HCT116 (cell line): Measurements from ENCODE around the gene UBXN11.

Source experiments
- CBX3 ChIP-seq: IDR thresholded peaks from 2 replicates; pipeline ENCODE4 v1.6.1; 2012; ENCODE audit warnings: low read depth
- CEBPB ChIP-seq: IDR thresholded peaks from 2 replicates; pipeline ENCODE4 v1.6.1; 2012; ENCODE audit warnings: low read depth
- EZH2 ChIP-seq: fragments of 200-600 bp; sonication (generic); IDR thresholded peaks from 2 replicates; pipeline ENCODE4 v1.6.1; 2017; ENCODE audit warnings: antibody characterized with exemption, mixed run types
- EZH2phosphoT487 ChIP-seq: fragments of 200-600 bp; IDR thresholded peaks from 2 replicates; pipeline ENCODE4 v1.6.1; 2018; ENCODE audit warnings: antibody characterized with exemption, borderline replicate concordance
- POLR2A ChIP-seq: IDR thresholded peaks from 2 replicates; pipeline ENCODE4 v1.7.0; 2011; ENCODE audit warnings: borderline replicate concordance; ENCODE audit not compliant: insufficient read depth, insufficient read length; ENCODE audit errors: extremely low read depth
- POLR2AphosphoS5 ChIP-seq: IDR thresholded peaks from 2 replicates; pipeline ENCODE4 v1.6.1; 2011; ENCODE audit warnings: mild to moderate bottlenecking, low read depth, low read length, moderate library complexity
- RAD21 ChIP-seq: IDR thresholded peaks from 2 replicates; pipeline ENCODE4 v1.6.1; 2012; ENCODE audit warnings: low read depth, mild to moderate bottlenecking
- SIN3A ChIP-seq: IDR thresholded peaks from 2 replicates; pipeline ENCODE4 v1.6.1; 2012; ENCODE audit warnings: low read depth
- YY1 ChIP-seq: IDR thresholded peaks from 2 replicates; pipeline ENCODE4 v1.6.1; 2011; ENCODE audit warnings: low read length, low read depth, moderate library complexity, mild to moderate bottlenecking; ENCODE audit not compliant: insufficient replicate concordance; ENCODE audit errors: extremely low read depth
- ZNF274 ChIP-seq: fragments of 200-500 bp; sonication (Bioruptor generic); IDR thresholded peaks from 2 replicates; pipeline ENCODE4 v1.6.1; 2014; ENCODE audit warnings: mild to moderate bottlenecking, low read depth, low read length, inconsistent platforms
- TF ChIP-seq, protein P1 (sequence below), 3 experiments: fragments of 200-600 bp in 1 of 3; sonication (generic) in 1 of 3; IDR thresholded peaks in 2 of 3; conservative IDR thresholded peaks in 1 of 3; 2 replicates each; pipeline ENCODE4 v1.5.1; 2012 to 2017; ENCODE audit warnings: low read depth in 2 of 3, low read length in 2 of 3, antibody characterized with exemption in 1 of 3, borderline replicate concordance in 1 of 3, control low read depth in 1 of 3, mild to moderate bottlenecking in 1 of 3, mixed read lengths in 1 of 3, mixed run types in 1 of 3, moderate library complexity in 1 of 3; ENCODE audit not compliant: insufficient read depth in 1 of 3
- TF ChIP-seq, protein P2 (sequence below): IDR thresholded peaks from 2 replicates; pipeline ENCODE4 v1.6.1; 2012
- TF ChIP-seq, protein P3 (sequence below): IDR thresholded peaks from 2 replicates; pipeline ENCODE4 v1.6.1; 2012
- TF ChIP-seq, protein P4 (sequence below): IDR thresholded peaks from 2 replicates; pipeline ENCODE4 v1.6.1; 2011; ENCODE audit warnings: mild to moderate bottlenecking, low read length, moderate library complexity; ENCODE audit not compliant: insufficient replicate concordance; ENCODE audit errors: extremely low read depth

- TF ChIP-seq, protein P1, sequence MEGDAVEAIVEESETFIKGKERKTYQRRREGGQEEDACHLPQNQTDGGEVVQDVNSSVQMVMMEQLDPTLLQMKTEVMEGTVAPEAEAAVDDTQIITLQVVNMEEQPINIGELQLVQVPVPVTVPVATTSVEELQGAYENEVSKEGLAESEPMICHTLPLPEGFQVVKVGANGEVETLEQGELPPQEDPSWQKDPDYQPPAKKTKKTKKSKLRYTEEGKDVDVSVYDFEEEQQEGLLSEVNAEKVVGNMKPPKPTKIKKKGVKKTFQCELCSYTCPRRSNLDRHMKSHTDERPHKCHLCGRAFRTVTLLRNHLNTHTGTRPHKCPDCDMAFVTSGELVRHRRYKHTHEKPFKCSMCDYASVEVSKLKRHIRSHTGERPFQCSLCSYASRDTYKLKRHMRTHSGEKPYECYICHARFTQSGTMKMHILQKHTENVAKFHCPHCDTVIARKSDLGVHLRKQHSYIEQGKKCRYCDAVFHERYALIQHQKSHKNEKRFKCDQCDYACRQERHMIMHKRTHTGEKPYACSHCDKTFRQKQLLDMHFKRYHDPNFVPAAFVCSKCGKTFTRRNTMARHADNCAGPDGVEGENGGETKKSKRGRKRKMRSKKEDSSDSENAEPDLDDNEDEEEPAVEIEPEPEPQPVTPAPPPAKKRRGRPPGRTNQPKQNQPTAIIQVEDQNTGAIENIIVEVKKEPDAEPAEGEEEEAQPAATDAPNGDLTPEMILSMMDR (IDR thresholded peaks at IDR 0.05 in 2 of 3, conservative IDR thresholded peaks at IDR 0.05 in 1 of 3; ENCODE audit: borderline replicate concordance in 1 of 3, insufficient read depth in 1 of 3, low read depth in 2 of 3, low read length in 2 of 3) = no peak
- TF ChIP-seq EZH2 (no peak), POLR2A (no peak), SIN3A (no peak), POLR2AphosphoS5 (no peak), RAD21 (no peak), ZNF274 (no peak), CEBPB (no peak), YY1 (no peak), EZH2phosphoT487 (no peak), CBX3 (no peak)
- TF ChIP-seq, protein P2, sequence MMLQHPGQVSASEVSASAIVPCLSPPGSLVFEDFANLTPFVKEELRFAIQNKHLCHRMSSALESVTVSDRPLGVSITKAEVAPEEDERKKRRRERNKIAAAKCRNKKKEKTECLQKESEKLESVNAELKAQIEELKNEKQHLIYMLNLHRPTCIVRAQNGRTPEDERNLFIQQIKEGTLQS = no peak
- TF ChIP-seq, protein P3, sequence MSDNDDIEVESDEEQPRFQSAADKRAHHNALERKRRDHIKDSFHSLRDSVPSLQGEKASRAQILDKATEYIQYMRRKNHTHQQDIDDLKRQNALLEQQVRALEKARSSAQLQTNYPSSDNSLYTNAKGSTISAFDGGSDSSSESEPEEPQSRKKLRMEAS = no peak
- TF ChIP-seq, protein P4, sequence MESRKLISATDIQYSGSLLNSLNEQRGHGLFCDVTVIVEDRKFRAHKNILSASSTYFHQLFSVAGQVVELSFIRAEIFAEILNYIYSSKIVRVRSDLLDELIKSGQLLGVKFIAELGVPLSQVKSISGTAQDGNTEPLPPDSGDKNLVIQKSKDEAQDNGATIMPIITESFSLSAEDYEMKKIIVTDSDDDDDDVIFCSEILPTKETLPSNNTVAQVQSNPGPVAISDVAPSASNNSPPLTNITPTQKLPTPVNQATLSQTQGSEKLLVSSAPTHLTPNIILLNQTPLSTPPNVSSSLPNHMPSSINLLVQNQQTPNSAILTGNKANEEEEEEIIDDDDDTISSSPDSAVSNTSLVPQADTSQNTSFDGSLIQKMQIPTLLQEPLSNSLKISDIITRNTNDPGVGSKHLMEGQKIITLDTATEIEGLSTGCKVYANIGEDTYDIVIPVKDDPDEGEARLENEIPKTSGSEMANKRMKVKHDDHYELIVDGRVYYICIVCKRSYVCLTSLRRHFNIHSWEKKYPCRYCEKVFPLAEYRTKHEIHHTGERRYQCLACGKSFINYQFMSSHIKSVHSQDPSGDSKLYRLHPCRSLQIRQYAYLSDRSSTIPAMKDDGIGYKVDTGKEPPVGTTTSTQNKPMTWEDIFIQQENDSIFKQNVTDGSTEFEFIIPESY = no peak
Measured at GRCh38 chr1:26287033-26287711, 19.3 kb downstream of the UBXN11 start.
